Activated T-helper 2 cell treated with anti-CD3 and anti-CD28 coated beads, Interferon-gamma antibody, Interleukin-2, Interleukin-4, amounts not matched to agents 10 μg/mL and 5 μg/mL and 100 μg/mL, durations not matched to agents 14 hours and 24 hours and 36 hours (primary cell): ENCODE results near the gene CPLX3. TPM values are rescaled to one million over a fixed set of nuclear protein-coding genes. Genes with fewer than 3 reads are reported as not detected.

ENCODE experiments used
- DNase-seq: peaks from one replicate; pipeline ENCODE4 v3.0.0; 2021; ENCODE audit warnings: low spot score
- H3K27ac Mint-ChIP-seq: one replicate; pipeline ENCODE4 v1.8.0; 2021; ENCODE audit warnings: mixed read lengths
- H3K27me3 Mint-ChIP-seq: one replicate; pipeline ENCODE4 v1.8.0; 2021; ENCODE audit warnings: low read depth, mixed read lengths
- H3K36me3 Mint-ChIP-seq: one replicate; pipeline ENCODE4 v1.8.0; 2021; ENCODE audit warnings: low read depth, mixed read lengths
- H3K4me1 Mint-ChIP-seq: one replicate; pipeline ENCODE4 v1.8.0; 2021; ENCODE audit warnings: low read depth, mixed read lengths
- H3K4me3 Mint-ChIP-seq: one replicate; pipeline ENCODE4 v1.8.0; 2021; ENCODE audit warnings: low read depth, mild to moderate bottlenecking, moderate library complexity, mixed read lengths
- H3K9me3 Mint-ChIP-seq: one replicate; pipeline ENCODE4 v1.8.0; 2021; ENCODE audit warnings: mixed read lengths
- intact Hi-C: fragments of 100-400 bp; cut with micrococcal nuclease; formaldehyde crosslinking; loops from one replicate; pipeline ENCODE4 v1.15.1; 2023
- total RNA-seq: library from RNA; stranded (reverse); gene quantifications from 2 replicates; pipeline ENCODE4 v1.2.3, GENCODE V29; 2022

Gene CPLX3
- total RNA-seq, 1 donor from 2014 or later, result 0.16 TPM

DNA sequence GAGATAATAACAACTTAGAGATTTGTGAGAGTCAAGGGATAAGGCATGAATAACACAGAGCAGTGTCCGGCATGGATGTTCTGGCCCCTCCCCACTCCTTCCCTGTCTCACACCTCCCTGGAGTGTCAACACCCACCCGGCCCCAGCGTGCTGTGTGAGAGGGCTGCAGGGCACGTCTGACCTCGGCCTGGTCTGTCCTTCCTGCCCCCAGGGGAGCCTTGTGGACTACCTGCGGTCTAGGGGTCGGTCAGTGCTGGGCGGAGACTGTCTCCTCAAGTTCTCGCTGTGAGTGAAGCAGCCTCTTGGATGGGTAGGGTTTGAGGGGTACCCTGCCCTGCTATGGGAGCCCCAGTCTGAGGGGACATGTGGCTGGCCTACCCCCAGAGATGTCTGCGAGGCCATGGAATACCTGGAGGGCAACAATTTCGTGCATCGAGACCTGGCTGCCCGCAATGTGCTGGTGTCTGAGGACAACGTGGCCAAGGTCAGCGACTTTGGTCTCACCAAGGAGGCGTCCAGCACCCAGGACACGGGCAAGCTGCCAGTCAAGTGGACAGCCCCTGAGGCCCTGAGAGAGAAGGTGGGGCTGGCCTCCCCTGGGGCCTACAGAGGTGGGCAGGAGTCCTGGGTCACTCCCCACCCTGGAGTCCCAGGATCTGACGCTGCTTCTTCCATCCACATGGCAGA, 25.0 kb upstream of the CPLX3 start:
- Mint-ChIP-seq H3K27me3 (no peaks in the 10 kb centered on the region), H3K9me3 (no peaks in the 10 kb centered on the region), H3K4me1 (peaks cover 19% of the 10 kb centered on the region), H3K4me3 (no peak overlapping the region), H3K36me3 (peaks cover 63% of the 10 kb centered on the region), H3K27ac (no peak overlapping the region)
- intact Hi-C loops, result no loop called here
- no peak for DNase-seq

DNA sequence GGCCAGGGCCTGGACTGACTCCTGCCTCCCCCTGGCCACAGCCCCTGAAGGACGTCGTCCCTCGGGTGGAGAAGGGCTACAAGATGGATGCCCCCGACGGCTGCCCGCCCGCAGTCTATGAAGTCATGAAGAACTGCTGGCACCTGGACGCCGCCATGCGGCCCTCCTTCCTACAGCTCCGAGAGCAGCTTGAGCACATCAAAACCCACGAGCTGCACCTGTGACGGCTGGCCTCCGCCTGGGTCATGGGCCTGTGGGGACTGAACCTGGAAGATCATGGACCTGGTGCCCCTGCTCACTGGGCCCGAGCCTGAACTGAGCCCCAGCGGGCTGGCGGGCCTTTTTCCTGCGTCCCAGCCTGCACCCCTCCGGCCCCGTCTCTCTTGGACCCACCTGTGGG, 24.1 kb upstream of the CPLX3 start:
- H3K27me3 Mint-ChIP-seq, result no peaks in the 10 kb centered on the region
- H3K36me3 Mint-ChIP-seq, result peaks cover 61% of the 10 kb centered on the region
- no peaks in the 10 kb centered on the region for H3K9me3 Mint-ChIP-seq
- H3K4me1 Mint-ChIP-seq, result peaks cover 24% of the 10 kb centered on the region
- no peak overlapping the region for H3K4me3 Mint-ChIP-seq
- no peak overlapping the region for H3K27ac Mint-ChIP-seq
- no peak for DNase-seq
- intact Hi-C loops, result no loop called here

DNA sequence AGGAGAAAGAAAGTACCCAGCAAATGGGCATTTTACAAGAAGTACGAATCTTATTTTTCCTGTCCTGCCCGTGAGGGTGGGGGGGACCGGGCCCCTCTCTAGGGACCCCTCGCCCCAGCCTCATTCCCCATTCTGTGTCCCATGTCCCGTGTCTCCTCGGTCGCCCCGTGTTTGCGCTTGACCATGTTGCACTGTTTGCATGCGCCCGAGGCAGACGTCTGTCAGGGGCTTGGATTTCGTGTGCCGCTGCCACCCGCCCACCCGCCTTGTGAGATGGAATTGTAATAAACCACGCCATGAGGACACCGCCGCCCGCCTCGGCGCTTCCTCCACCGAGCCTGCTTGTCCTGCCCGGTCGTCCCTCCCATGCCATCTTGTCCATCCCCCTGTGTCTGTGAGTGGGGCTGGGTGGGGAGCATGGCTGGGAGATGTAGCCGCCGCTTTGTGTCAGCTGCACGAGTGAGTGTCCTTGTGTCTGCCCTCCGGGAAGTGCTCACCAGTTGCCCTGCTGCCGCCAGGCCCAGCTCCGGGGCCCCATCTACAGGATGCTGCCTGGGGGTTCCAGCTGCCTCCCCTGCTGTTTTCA, 23.5 kb upstream of the CPLX3 start:
- H3K4me1 Mint-ChIP-seq, result peaks cover 25% of the 10 kb centered on the region
- no peak overlapping the region for H3K4me3 Mint-ChIP-seq
- no peak overlapping the region for H3K27ac Mint-ChIP-seq
- peaks cover 59% of the 10 kb centered on the region for H3K36me3 Mint-ChIP-seq
- intact Hi-C loops, result no loop called here
- H3K9me3 Mint-ChIP-seq, result no peaks in the 10 kb centered on the region
- no peaks in the 10 kb centered on the region for H3K27me3 Mint-ChIP-seq
- no peak for DNase-seq

DNA sequence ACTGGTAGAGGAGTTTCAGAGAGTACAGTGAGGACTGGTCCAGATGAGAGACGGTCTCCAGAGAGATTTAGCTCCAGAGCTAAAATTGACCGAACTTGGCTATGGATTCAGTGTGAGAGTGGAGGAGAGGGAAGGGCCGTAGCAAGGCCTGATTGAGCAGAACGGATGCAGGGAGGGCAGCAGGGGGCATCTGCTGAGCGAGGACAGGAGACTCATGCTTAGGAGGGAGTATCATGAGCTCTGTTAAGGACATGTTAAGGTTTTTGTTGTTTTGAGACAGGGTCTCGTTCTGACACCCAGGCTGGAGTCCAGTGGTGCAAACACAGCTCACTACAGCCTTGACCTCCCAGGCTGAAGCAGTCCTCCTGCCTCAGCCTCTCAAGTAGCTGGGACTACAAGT, 21.5 kb upstream of the CPLX3 start:
- Mint-ChIP-seq H3K9me3 (no peaks in the 10 kb centered on the region), H3K36me3 (peaks cover 44% of the 10 kb centered on the region), H3K4me1 (peaks cover 13% of the 10 kb centered on the region), H3K27ac (peak overlapping the region; percentile 36), H3K27me3 (no peaks in the 10 kb centered on the region), H3K4me3 (no peak overlapping the region)
- intact Hi-C loops, result no loop called here
- DNase-seq, result no peak

DNA sequence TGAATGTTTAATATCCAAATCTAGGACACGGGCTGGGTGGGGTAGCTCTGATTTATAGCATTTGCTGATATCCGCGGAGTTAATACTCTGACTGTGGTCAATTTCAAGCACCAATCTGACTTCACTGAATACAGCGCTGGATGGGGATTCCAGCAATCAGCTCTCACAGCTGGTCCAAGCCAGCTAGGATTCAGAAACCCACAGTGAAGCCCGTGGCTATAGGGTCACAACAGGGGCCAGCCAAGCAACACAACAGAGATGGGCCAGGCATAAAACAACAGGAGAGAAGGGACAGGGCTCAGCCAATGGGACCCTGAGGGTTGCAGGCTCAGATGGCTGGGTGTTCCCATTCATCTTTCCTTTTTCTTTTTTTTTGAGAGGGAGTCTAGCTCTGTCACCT, 19.1 kb upstream of the CPLX3 start:
- Mint-ChIP-seq H3K27me3 (no peaks in the 10 kb centered on the region), H3K27ac (no peak overlapping the region), H3K4me1 (peaks cover 10% of the 10 kb centered on the region), H3K9me3 (no peaks in the 10 kb centered on the region), H3K4me3 (no peak overlapping the region), H3K36me3 (peaks cover 22% of the 10 kb centered on the region)
- intact Hi-C loops, result no loop called here
- no peak for DNase-seq

DNA sequence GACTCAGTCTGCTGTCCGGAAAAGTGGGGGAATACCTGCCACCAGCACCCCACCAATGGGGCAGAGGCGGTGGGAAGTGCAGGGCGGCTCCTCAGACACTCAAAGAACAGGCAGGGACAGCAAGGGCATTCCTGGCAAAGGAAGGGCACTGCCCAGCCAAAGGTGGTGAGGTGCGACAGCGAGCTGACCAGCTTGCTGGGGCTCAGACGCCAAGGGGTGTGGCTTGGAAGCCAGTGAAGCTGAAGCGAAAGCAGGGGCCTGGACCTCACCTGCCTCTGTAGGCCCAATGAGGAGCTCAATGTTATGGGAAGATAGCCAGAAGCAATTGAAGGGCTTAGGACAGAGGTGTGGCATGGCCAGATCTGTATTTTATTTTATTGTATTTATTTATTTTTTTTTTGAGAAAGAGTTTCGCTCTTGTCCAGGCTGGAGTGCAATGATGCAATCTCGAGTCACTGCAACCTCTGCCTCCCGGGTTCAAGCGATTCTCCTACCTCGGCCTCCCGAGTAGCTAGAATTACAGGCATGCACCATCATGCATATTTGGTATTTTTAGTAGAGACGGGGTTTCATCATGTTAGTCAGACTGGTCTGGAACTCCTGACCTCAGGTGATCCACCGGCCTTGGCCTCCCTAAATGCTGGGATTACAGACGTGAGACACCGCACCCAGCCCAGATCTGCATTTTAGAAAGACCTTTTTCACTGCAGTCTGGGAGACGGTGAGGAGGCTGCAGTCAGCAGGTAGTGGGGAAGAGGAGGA, 18.2 kb upstream of the CPLX3 start:
- no peak for DNase-seq
- peaks cover 14% of the 10 kb centered on the region for H3K36me3 Mint-ChIP-seq
- H3K27ac Mint-ChIP-seq, result no peak overlapping the region
- peaks cover 2% of the 10 kb centered on the region for H3K27me3 Mint-ChIP-seq
- no peak overlapping the region for H3K4me3 Mint-ChIP-seq
- no peaks in the 10 kb centered on the region for H3K9me3 Mint-ChIP-seq
- peaks cover 10% of the 10 kb centered on the region for H3K4me1 Mint-ChIP-seq
- intact Hi-C loops, result no loop called here

DNA sequence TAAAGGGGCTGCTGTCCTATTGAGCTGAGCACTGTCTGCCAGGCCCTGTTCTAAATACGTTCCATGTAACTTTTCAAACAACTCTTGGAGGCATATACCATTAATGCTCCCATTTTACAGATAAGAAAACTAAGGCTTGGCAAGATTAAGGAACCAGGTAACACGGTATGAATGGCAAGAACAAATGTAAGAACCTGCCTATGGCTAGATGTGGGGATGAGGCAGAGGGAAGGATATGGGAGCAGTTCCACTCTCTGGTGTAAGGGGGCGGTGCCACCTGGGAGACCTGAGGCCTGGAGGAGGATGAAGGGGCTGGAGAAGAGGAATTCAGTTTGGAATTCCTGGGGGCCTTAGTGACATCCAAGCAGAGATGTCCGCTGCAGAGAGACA, 17.6 kb upstream of the CPLX3 start:
- H3K9me3 Mint-ChIP-seq, result no peaks in the 10 kb centered on the region
- H3K27ac Mint-ChIP-seq, result no peak overlapping the region
- no peak for DNase-seq
- peaks cover 10% of the 10 kb centered on the region for H3K4me1 Mint-ChIP-seq
- H3K36me3 Mint-ChIP-seq, result peaks cover 9% of the 10 kb centered on the region
- H3K4me3 Mint-ChIP-seq, result no peak overlapping the region
- peaks cover 2% of the 10 kb centered on the region for H3K27me3 Mint-ChIP-seq
- intact Hi-C loops, result no loop called here

DNA sequence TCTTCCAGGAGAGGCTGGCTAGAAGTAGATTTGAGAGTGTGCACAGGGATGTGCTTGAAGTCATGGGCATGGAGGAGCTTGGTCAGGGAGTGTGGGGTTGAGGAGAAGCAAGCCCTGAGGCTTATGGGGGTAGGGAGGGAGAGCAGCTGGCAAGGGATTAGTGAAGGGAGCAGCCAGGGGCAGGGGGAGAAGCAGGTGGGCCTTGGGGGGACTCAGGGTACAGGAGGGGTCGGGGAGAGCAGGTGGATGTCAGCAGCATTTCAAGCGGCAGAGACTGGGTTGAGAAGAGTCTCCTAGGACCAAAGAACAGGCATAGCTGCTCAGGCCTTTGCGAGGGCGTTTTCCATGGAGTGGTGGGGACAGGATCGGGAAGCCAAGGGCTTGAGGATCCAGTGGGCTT, 17.2 kb upstream of the CPLX3 start:
- no peaks in the 10 kb centered on the region for H3K9me3 Mint-ChIP-seq
- no peak overlapping the region for H3K4me3 Mint-ChIP-seq
- no peak overlapping the region for H3K27ac Mint-ChIP-seq
- peaks cover 10% of the 10 kb centered on the region for H3K4me1 Mint-ChIP-seq
- H3K27me3 Mint-ChIP-seq, result peaks cover 2% of the 10 kb centered on the region
- DNase-seq, result no peak
- H3K36me3 Mint-ChIP-seq, result peaks cover 5% of the 10 kb centered on the region
- intact Hi-C loops, result no loop called here

DNA sequence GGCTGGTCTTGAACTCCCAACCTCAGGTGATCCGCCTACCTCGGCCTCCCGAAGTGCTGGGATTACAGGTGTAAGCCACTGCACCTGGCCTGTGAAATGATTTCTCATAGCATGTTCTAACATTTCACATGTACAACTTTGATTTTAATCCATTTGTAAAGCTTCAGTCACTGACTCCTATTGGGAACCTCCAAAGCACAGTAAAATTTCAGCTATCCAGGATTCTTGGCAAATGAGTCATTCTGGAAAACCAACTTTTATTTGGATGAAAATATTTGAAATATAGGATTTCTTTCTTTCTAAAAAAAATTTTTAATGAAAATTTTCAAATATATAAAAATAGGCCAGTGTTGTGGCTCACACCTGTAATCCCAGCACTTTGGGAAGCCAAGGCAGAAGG, 16.5 kb upstream of the CPLX3 start:
- no peak overlapping the region for H3K27ac Mint-ChIP-seq
- peaks cover 10% of the 10 kb centered on the region for H3K4me1 Mint-ChIP-seq
- intact Hi-C loops, result no loop called here
- H3K36me3 Mint-ChIP-seq, result peaks cover under 1% of the 10 kb centered on the region
- H3K9me3 Mint-ChIP-seq, result no peaks in the 10 kb centered on the region
- no peak overlapping the region for H3K4me3 Mint-ChIP-seq
- DNase-seq, result no peak
- peaks cover 2% of the 10 kb centered on the region for H3K27me3 Mint-ChIP-seq

DNA sequence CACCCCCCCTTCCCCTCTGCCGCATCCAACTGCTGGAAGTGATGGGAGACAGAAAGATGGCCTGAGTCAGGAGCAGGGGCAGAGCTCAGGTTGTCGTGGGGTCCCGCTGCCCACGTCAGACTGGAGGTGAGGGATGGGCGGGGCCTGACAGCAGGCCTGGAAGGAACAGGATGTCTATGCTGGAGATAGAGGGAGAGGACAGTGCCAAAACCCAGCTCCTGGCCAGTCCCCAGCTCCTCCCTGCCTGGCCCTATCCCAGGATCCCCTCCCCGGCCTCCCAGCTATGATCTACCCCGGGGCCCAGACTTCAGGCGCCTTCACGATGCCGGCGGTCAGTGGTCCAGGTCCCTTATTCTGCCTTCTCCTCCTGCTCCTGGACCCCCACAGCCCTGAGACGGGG, 13.9 kb upstream of the CPLX3 start, which contains the start of gene LMAN1L:
TSS of gene LMAN1L (plus strand) at position 303 of the 400 bp plus-strand sequence. CDS start at position 323, 20 bp downstream.
- DNase-seq, result no peak
- Mint-ChIP-seq H3K4me1 (peaks cover 5% of the 10 kb centered on the region), H3K36me3 (no peaks in the 10 kb centered on the region), H3K27ac (no peak within 1 kb of the TSS), H3K27me3 (peaks cover 2% of the 10 kb centered on the region), H3K4me3 (no peak within 1 kb of the TSS), H3K9me3 (no peaks in the 10 kb centered on the region)
- intact Hi-C loops, result no loop called here

DNA sequence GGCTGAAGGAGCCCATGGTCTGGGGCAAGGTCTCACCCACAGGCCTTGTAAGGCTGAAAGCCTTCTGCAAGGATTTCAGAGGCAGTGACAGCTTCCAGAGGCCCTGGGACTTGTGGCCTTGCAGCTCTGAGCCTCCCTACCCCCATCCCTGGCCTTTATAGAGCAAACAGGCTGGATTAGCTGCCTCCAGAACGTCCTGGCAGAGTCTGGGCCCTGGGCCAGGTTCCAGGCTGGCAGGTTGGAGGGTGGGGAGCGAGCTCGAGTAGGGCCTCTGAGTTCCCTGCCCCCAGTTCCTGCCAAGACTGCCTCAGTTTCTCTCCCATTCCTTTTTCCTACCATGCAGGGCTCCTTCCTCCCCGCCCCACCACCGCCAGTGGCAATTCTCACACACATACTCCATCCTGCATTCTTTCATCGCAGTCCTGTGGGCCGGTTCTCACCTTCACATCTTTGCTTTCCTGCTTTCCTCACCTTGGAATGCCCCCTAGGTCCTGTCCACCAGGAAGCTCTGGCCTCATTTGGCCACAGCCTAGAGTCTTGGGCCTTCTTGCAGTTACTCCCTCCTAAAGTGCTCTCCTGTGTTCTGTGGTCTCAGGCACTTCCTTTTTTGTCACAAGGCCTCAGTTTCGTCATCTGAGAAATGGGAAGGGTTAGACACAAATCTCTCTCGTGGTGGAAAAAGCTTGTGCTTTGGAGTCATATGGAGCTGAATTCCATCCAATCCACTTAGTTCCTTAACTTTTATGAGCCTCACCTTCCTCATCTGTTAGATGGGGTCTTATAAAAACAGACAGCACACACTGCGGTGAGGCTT, 11.1 kb upstream of the CPLX3 start:
- no peak for DNase-seq
- Mint-ChIP-seq H3K36me3 (no peaks in the 10 kb centered on the region), H3K9me3 (no peaks in the 10 kb centered on the region), H3K27ac (no peak overlapping the region), H3K4me3 (no peak overlapping the region), H3K27me3 (peaks cover 2% of the 10 kb centered on the region), H3K4me1 (peaks cover 10% of the 10 kb centered on the region)
- intact Hi-C loops, result no loop called here

DNA sequence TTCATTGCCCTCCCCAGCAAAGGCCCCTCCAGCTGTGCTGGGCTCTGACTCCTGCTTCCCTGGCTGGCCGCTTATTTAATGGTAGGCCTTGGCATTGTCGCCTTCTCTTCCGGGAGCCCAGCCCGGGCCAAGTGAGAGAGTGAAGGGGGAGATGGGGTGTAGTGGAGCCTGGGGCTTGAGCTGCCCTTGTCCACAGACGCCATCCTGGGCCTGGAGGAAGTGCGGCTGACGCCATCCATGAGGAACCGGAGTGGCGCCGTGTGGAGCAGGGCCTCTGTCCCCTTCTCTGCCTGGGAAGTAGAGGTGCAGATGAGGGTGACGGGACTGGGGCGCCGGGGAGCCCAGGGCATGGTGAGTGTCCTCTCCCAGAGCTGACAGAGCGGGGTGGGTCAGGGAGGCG, 10.5 kb upstream of the CPLX3 start:
- no peak for DNase-seq
- H3K36me3 Mint-ChIP-seq, result no peaks in the 10 kb centered on the region
- H3K27ac Mint-ChIP-seq, result no peak overlapping the region
- intact Hi-C loops, result no loop called here
- no peaks in the 10 kb centered on the region for H3K9me3 Mint-ChIP-seq
- H3K4me1 Mint-ChIP-seq, result peaks cover 10% of the 10 kb centered on the region
- no peak overlapping the region for H3K4me3 Mint-ChIP-seq
- H3K27me3 Mint-ChIP-seq, result peaks cover 2% of the 10 kb centered on the region
